Adrenal gland (tissue), 12 donors: ENCODE data around the gene NDUFS4. TPM values are rescaled to one million over a fixed set of nuclear protein-coding genes. Genes with fewer than 3 reads are reported as not detected.
"Not testable (repeated sequence)": the region's sequence is repeated elsewhere in the genome, so short reads cannot be mapped to it uniquely, and the experiment has no call there.

Source experiments
- DNase-seq, 7 donors: peaks; one replicate each; pipeline ENCODE4 v3.0.0-alpha.2; 2019 to 2020
- H3K27ac ChIP-seq, 5 donors: fragments of 200-600 bp; sonication (generic) in 4 of 5; 1 replicate in 3 of 5; 2 replicates in 2 of 5; pipeline versions ENCODE4 v1.5.1 to v1.8.0; 2016 to 2020; ENCODE audit warnings: mild to moderate bottlenecking in 1 of 5
- H3K27me3 ChIP-seq: fragments of 200-600 bp; 2 replicates; pipeline ENCODE4 v1.8.0; 2021
- H3K36me3 ChIP-seq, 2 donors: fragments of 200-600 bp; replicated peaks in 1 of 2; 1 replicate in 1 of 2; 2 replicates in 1 of 2; pipeline versions ENCODE4 v1.5.1 to v1.8.0; 2018 to 2022
- H3K4me1 ChIP-seq, 2 donors: fragments of 200-600 bp; replicated peaks in 1 of 2; 1 replicate in 1 of 2; 2 replicates in 1 of 2; pipeline versions ENCODE4 v1.5.1 to v1.8.0; 2018 to 2021
- H3K4me3 ChIP-seq, 4 donors: fragments of 200-600 bp; sonication (generic) in 3 of 4; one replicate each; pipeline ENCODE4 v1.5.1; 2016 to 2018
- H3K9me3 ChIP-seq, 3 donors: fragments of 200-600 bp; sonication (generic) in 1 of 3; replicated peaks in 1 of 3; 1 replicate in 2 of 3; 2 replicates in 1 of 3; pipeline versions ENCODE4 v1.5.1 to v1.8.0; 2016 to 2021
- CTCF ChIP-seq, 6 experiments: fragments of 450-650 bp in 4 of 6; fragments of 200-600 bp in 2 of 6; sonication (generic) in 1 of 6; IDR thresholded peaks; 1 replicate in 5 of 6; 2 replicates in 1 of 6; pipeline versions ENCODE4 v1.5.1 to v1.8.0; 2016 to 2021; ENCODE audit warnings: antibody characterized with exemption in 6 of 6, mild to moderate bottlenecking in 2 of 6, moderate library complexity in 1 of 6
- POLR2A ChIP-seq, 2 donors: fragments of 450-650 bp; IDR thresholded peaks; one replicate each; pipeline ENCODE4 v1.6.1; 2017; ENCODE audit warnings: antibody characterized with exemption in 2 of 2, mild to moderate bottlenecking in 2 of 2, moderate library complexity in 1 of 2
- WGBS, 4 donors: extraction: QIAGEN DNeasy Blood & Tissue Kit in 2 of 4; methylation state at CpG; one replicate each; pipeline versions ENCODE4 v1.1.5 to v1.1.7; 2013 to 2017; 5-methylcytosine and 5-hydroxymethylcytosine counted together
- intact Hi-C, 2 donors: fragments of 100-400 bp; cut with DNase I; formaldehyde crosslinking; loops; one replicate each; pipeline versions ENCODE4 v1.14.1 to v1.15.0; 2022 to 2023
- polyA plus RNA-seq, 3 donors: library from polyadenylated mRNA; stranded (reverse); fragments of 200-250 nt in 2 of 3; fragments of 350-450 nt in 1 of 3; fragmentation: Illumina TruSeq in 1 of 3; extraction: RNeasy Lipid Tissue Mini Kit (QIAGEN cat#74804) in 1 of 3; gene quantifications; one replicate each; pipeline ENCODE4 v1.2.3, GENCODE V29; 2013 to 2014
- total RNA-seq, 9 donors: library from RNA; depleted of rRNA in 4 of 9; stranded (reverse); fragments of >200 nt in 4 of 9; fragments of 120-200 nt in 1 of 9; fragmentation: NEBNext Ultra II Directional in 1 of 9; extraction: Animal tissue kit (Norgen Biotek cat#: 25700) in 1 of 9; gene quantifications; one replicate each; pipeline versions ENCODE4 v1.1.0 to v1.2.4, GENCODE V29; 2013 to 2023
- donor health status: healthy with polysubstance abuse.
- donor health status: Bipolar disorder and iron deficiency.
- donor health status: DM: yes; HTN: yes; CAD: no.
- donor health status: DM: no; HTN: no; CAD: no.
- donor health status: DM: no; HTN: no; CAD: no.
- donor health status: DM: yes; HTN: yes; CAD: no.

Gene NDUFS4
- total and polyA plus RNA-seq, 12 donors: 39.8 to 222 (median 93.0) TPM

GRCh38 chr5:53691014-53691413 lies 130.6 kb downstream of the NDUFS4 start:
- Histone ChIP-seq H3K36me3 (no peaks in the 10 kb centered on the region), H3K27me3 (no peaks in the 10 kb centered on the region), H3K27ac (no peak overlapping the region), H3K4me1 (no peaks in the 10 kb centered on the region), H3K4me3 (no peak overlapping the region), H3K9me3 (peaks cover 0 to 31% (median 15%) of the 10 kb centered on the region in 3 donors)
- intact Hi-C loops: no loop called here
- DNase-seq: no peak
- no peak for TF ChIP-seq POLR2A (IDR thresholded peaks at IDR 0.05)
- TF ChIP-seq CTCF (IDR thresholded peaks at IDR 0.05): no peak

GRCh38 chr5:53694520-53695022 lies 134.1 kb downstream of the NDUFS4 start:
- 89 to 100% (median 96%) methylated on average over 1 of the region's 1 CpG for WGBS, 4 donors
- Histone ChIP-seq H3K27ac (no peak overlapping the region), H3K4me1 (no peaks in the 10 kb centered on the region), H3K4me3 (no peak overlapping the region), H3K9me3 (peaks cover 0 to 31% (median 20%) of the 10 kb centered on the region in 3 donors), H3K27me3 (no peaks in the 10 kb centered on the region), H3K36me3 (no peaks in the 10 kb centered on the region)
- DNase-seq: no peak
- TF ChIP-seq POLR2A (IDR thresholded peaks at IDR 0.05) (no peak), CTCF (IDR thresholded peaks at IDR 0.05) (no peak)
- intact Hi-C loops: no loop called here

- DNase-seq, H3K27me3 ChIP-seq, H3K9me3 ChIP-seq, intact Hi-C loops, H3K4me3 ChIP-seq, H3K4me1 ChIP-seq, H3K27ac ChIP-seq, H3K36me3 ChIP-seq: not testable (repeated sequence)
- WGBS, 4 donors: 91 to 95% (median 95%) methylated on average over 1 of the region's 1 CpG
Observed at GRCh38 chr5:53710405-53710804, 150.0 kb downstream of the NDUFS4 start.

- Histone ChIP-seq H3K4me3 (no peak overlapping the region), H3K9me3 (peaks cover 0 to 4% (median 0%) of the 10 kb centered on the region in 3 donors), H3K27me3 (no peaks in the 10 kb centered on the region), H3K4me1 (no peaks in the 10 kb centered on the region), H3K27ac (no peak overlapping the region), H3K36me3 (no peaks in the 10 kb centered on the region)
- no peak for TF ChIP-seq POLR2A (IDR thresholded peaks at IDR 0.05)
- intact Hi-C loops: no loop called here
- no peak for DNase-seq
- 87 to 100% (median 92%) methylated on average over 3 to 4 of the region's 4 CpGs for WGBS, 4 donors
Observed at GRCh38 chr5:53712327-53712726, 151.9 kb downstream of the NDUFS4 start.

GRCh38 chr5:53713978-53714666 lies 153.7 kb downstream of the NDUFS4 start:
- Histone ChIP-seq H3K27ac (no peak overlapping the region), H3K36me3 (no peaks in the 10 kb centered on the region), H3K4me1 (no peaks in the 10 kb centered on the region), H3K4me3 (no peak overlapping the region), H3K27me3 (no peaks in the 10 kb centered on the region), H3K9me3 (peaks cover 0 to 4% (median 0%) of the 10 kb centered on the region in 3 donors)
- intact Hi-C loops: no loop called here
- no peak for DNase-seq
- TF ChIP-seq CTCF (IDR thresholded peaks at IDR 0.05) (no peak), POLR2A (IDR thresholded peaks at IDR 0.05) (no peak)
- WGBS, 4 donors: 80 to 88% (median 84%) methylated on average over 3 of the region's 3 CpGs
